HEK293 (cell line): Measurements from ENCODE around the gene ANKS6.

Experiments used
- CTCF ChIA-PET: fragments of 350-600 bp; formaldehyde crosslinking; extraction: SDS; loops from one replicate; lab custom pipeline; 2021; ENCODE audit warnings: antibody characterized with exemption; lab: Yijun Ruan, JAX
- POLR2A ChIA-PET: fragments of 300-600 bp; formaldehyde crosslinking; extraction: SDS; loops from one replicate; lab custom pipeline; 2020; ENCODE audit warnings: antibody characterized with exemption, inconsistent platforms; lab: Yijun Ruan, JAX
- H3K27ac ChIP-seq: fragments of 200-500 bp; sonication (Bioruptor generic); 2 replicates; pipeline ENCODE4 v1.5.1; 2014; ENCODE audit warnings: low read depth, low read length, control low read depth, inconsistent platforms; ENCODE audit errors: extremely low read depth
- H3K36me3 ChIP-seq, 2 experiments: fragments of 200-500 bp in 1 of 2; sonication (Bioruptor generic) in 1 of 2; 1 replicate in 1 of 2; 2 replicates in 1 of 2; pipeline ENCODE4 v1.5.1; 2014 to 2017; ENCODE audit warnings: inconsistent platforms in 2 of 2, low read length in 2 of 2; ENCODE audit not compliant: control insufficient read depth in 2 of 2, insufficient read depth in 1 of 2
- H3K4me1 ChIP-seq: fragments of 200-500 bp; sonication (Bioruptor generic); 2 replicates; pipeline ENCODE4 v1.5.1; 2014; ENCODE audit warnings: mild to moderate bottlenecking, low read length, inconsistent platforms; ENCODE audit not compliant: control insufficient read depth, insufficient read depth
- H3K4me3 ChIP-seq: 2 replicates; pipeline ENCODE4 v1.5.1; 2011; ENCODE audit warnings: low read depth, mild to moderate bottlenecking, control low read depth, low read length, moderate library complexity
- H3K9me3 ChIP-seq: fragments of 200-500 bp; sonication (Bioruptor generic); 2 replicates; pipeline ENCODE4 v1.5.1; 2014; ENCODE audit warnings: low read depth, low read length, inconsistent platforms; ENCODE audit not compliant: control insufficient read depth, insufficient read depth
- EGR2 ChIP-seq: fragments of 450-650 bp; formaldehyde crosslinking; IDR thresholded peaks from 2 replicates; pipeline ENCODE4 v1.5.1; 2016; ENCODE audit warnings: low read depth, missing biosample characterization, missing genetic modification characterization
- GLIS1 ChIP-seq: fragments of 450-650 bp; formaldehyde crosslinking; IDR thresholded peaks from 2 replicates; pipeline ENCODE4 v1.5.1; 2016; ENCODE audit warnings: missing biosample characterization, missing genetic modification characterization
- HOXC10 ChIP-seq: sonication (generic); formaldehyde crosslinking; IDR thresholded peaks from 2 replicates; pipeline ENCODE4 v1.8.1; 2023; ENCODE audit warnings: mild to moderate bottlenecking, missing genetic modification reagents
- KLF7 ChIP-seq: fragments of 450-650 bp; formaldehyde crosslinking; IDR thresholded peaks from 2 replicates; pipeline ENCODE4 v1.5.1; 2016; ENCODE audit warnings: missing biosample characterization, missing genetic modification characterization, borderline replicate concordance
- MEIS1 ChIP-seq: sonication (generic); formaldehyde crosslinking; IDR thresholded peaks from 2 replicates; pipeline ENCODE4 v1.8.1; 2022; ENCODE audit warnings: missing genetic modification reagents, mild to moderate bottlenecking, borderline replicate concordance
- SALL2 ChIP-seq: fragments of 450-650 bp; formaldehyde crosslinking; IDR thresholded peaks from 2 replicates; pipeline ENCODE4 v1.5.0; 2017; ENCODE audit warnings: missing biosample characterization, mild to moderate bottlenecking, missing genetic modification characterization, borderline replicate concordance
- TCF7L2 ChIP-seq: IDR thresholded peaks from 2 replicates; pipeline ENCODE4 v1.6.1; 2011; ENCODE audit warnings: low read depth, mild to moderate bottlenecking, inconsistent platforms, low read length, moderate library complexity, borderline replicate concordance
- ZBTB26 ChIP-seq: fragments of 450-650 bp; formaldehyde crosslinking; optimal IDR thresholded peaks from 2 replicates; pipeline ENCODE3; 2016; ENCODE audit warnings: missing biosample characterization, mild to moderate bottlenecking, missing genetic modification characterization
- ZBTB44 ChIP-seq: fragments of 450-650 bp; IDR thresholded peaks from 2 replicates; pipeline ENCODE4 v1.5.1; 2018; ENCODE audit warnings: missing biosample characterization, mild to moderate bottlenecking, missing genetic modification characterization
- ZNF112 ChIP-seq: fragments of 450-650 bp; formaldehyde crosslinking; IDR thresholded peaks from 2 replicates; pipeline ENCODE4 v1.5.0; 2017; ENCODE audit warnings: missing biosample characterization, missing genetic modification characterization
- ZNF121 ChIP-seq: fragments of 450-650 bp; formaldehyde crosslinking; IDR thresholded peaks from 2 replicates; pipeline ENCODE4 v1.5.1; 2016; ENCODE audit warnings: missing biosample characterization, missing genetic modification characterization
- ZNF146 ChIP-seq: fragments of 450-650 bp; formaldehyde crosslinking; IDR thresholded peaks from 2 replicates; pipeline ENCODE4 v1.5.1; 2016; ENCODE audit warnings: missing biosample characterization, missing genetic modification characterization
- ZNF175 ChIP-seq: fragments of 450-650 bp; formaldehyde crosslinking; IDR thresholded peaks from 2 replicates; pipeline ENCODE4 v1.5.1; 2016; ENCODE audit warnings: missing biosample characterization, missing genetic modification characterization
- ZNF239 ChIP-seq: fragments of 450-650 bp; formaldehyde crosslinking; IDR thresholded peaks from 2 replicates; pipeline ENCODE4 v1.5.1; 2016; ENCODE audit warnings: missing biosample characterization, missing genetic modification characterization
- ZNF394 ChIP-seq: fragments of 450-650 bp; formaldehyde crosslinking; IDR thresholded peaks from 2 replicates; pipeline ENCODE4 v1.5.1; 2016; ENCODE audit warnings: missing biosample characterization, missing genetic modification characterization, mild to moderate bottlenecking, moderate library complexity, borderline replicate concordance
- ZNF398 ChIP-seq: fragments of 450-650 bp; formaldehyde crosslinking; IDR thresholded peaks from 2 replicates; pipeline ENCODE4 v1.5.1; 2017; ENCODE audit warnings: missing biosample characterization, missing genetic modification characterization
- ZNF404 ChIP-seq: fragments of 450-650 bp; formaldehyde crosslinking; IDR thresholded peaks from 2 replicates; pipeline ENCODE4 v1.5.1; 2017; ENCODE audit warnings: missing biosample characterization, missing genetic modification characterization
- ZNF549 ChIP-seq: fragments of 450-650 bp; IDR thresholded peaks from 2 replicates; pipeline ENCODE4 v1.5.1; 2018; ENCODE audit warnings: missing biosample characterization, missing genetic modification characterization, mild to moderate bottlenecking, inconsistent platforms, moderate library complexity
- ZNF555 ChIP-seq: fragments of 450-650 bp; formaldehyde crosslinking; conservative IDR thresholded peaks from 2 replicates; pipeline ENCODE4 v1.5.1; 2017; ENCODE audit warnings: missing biosample characterization, mild to moderate bottlenecking, missing genetic modification characterization, inconsistent platforms
- ZNF654 ChIP-seq: fragments of 450-650 bp; formaldehyde crosslinking; IDR thresholded peaks from 2 replicates; pipeline ENCODE4 v1.5.1; 2016; ENCODE audit warnings: low read depth, missing biosample characterization, missing genetic modification characterization
- ZNF670 ChIP-seq: fragments of 450-650 bp; formaldehyde crosslinking; IDR thresholded peaks from 2 replicates; pipeline ENCODE4 v1.5.1; 2016; ENCODE audit warnings: missing biosample characterization, missing genetic modification characterization, low read depth
- ZNF692 ChIP-seq: fragments of 450-650 bp; formaldehyde crosslinking; IDR thresholded peaks from 2 replicates; pipeline ENCODE4 v1.5.1; 2016; ENCODE audit warnings: missing biosample characterization, missing genetic modification characterization
- ZNF776 ChIP-seq: fragments of 450-650 bp; formaldehyde crosslinking; IDR thresholded peaks from 2 replicates; pipeline ENCODE4 v1.5.0; 2017; ENCODE audit warnings: missing biosample characterization, missing genetic modification characterization, borderline replicate concordance
- ZNF830 ChIP-seq: fragments of 450-650 bp; IDR thresholded peaks from 2 replicates; pipeline ENCODE4 v1.5.0; 2018; ENCODE audit warnings: missing biosample characterization, missing genetic modification characterization, low read depth, mild to moderate bottlenecking, moderate library complexity

ANKS6 gene

GRCh38 chr9:98807070-98807813 lies 10.9 kb upstream of the ANKS6 start, which contains the start of gene GALNT12 (continued):
- TF ChIP-seq ZNF692 (tag by site-specific recombination) (no peak; the same call in 1 of the 2 replicates), ZBTB26 (tag by site-specific recombination) (no peak), ZNF670 (tag by site-specific recombination) (no peak), ZNF398 (tag by site-specific recombination) (no peak)

- Histone ChIP-seq H3K27ac (no peak overlapping the region), H3K4me1 (no peaks in the 10 kb centered on the region)
- POLR2A ChIA-PET: interaction anchor here (0.5 to 2.3 kb wide), 2 partner anchors 9 to 15 kb away, joined by 3 to 5 read pairs; no protein-coding TSS in a partner anchor
- TF ChIP-seq ZNF549 (peak; percentile 91), ZNF394 (tag by site-specific recombination) (no peak), ZNF654 (tag by site-specific recombination) (peak; percentile 51), TCF7L2 (no peak), ZNF776 (tag by site-specific recombination) (no peak)
- TF ChIP-seq, all 188 proteins: peak for 2
- CTCF ChIA-PET: interaction anchor here (0.6 to 3.4 kb wide), 19 partner anchors 8 to 1203 kb away, joined by 3 to 23 read pairs (median 5); no protein-coding TSS in a partner anchor
- no peaks in the 10 kb centered on the region for H3K9me3 ChIP-seq
- H3K4me3 ChIP-seq: no peak overlapping the region
- H3K36me3 ChIP-seq: no peaks in the 10 kb centered on the region
Measured at GRCh38 chr9:98806394-98807035, 10.2 kb upstream of the ANKS6 start.

GRCh38 chr9:98805506-98806272 lies 9.3 kb upstream of the ANKS6 start:
- ChIA-PET POLR2A (no interaction called here), CTCF (interaction anchor here (0.6 to 3.4 kb wide), 16 partner anchors 9 to 1204 kb away, joined by 3 to 23 read pairs (median 5); no protein-coding TSS in a partner anchor)
- Histone ChIP-seq H3K27ac (no peak overlapping the region), H3K4me1 (no peaks in the 10 kb centered on the region), H3K36me3 (no peaks in the 10 kb centered on the region), H3K4me3 (no peak overlapping the region), H3K9me3 (no peaks in the 10 kb centered on the region)
- TF ChIP-seq ZNF830 (tag by site-specific recombination): no peak
- TF ChIP-seq ZNF404: no peak
- TF ChIP-seq ZNF112: no peak
- TF ChIP-seq GLIS1 (tag by site-specific recombination): no peak
- no peak for TF ChIP-seq ZNF146 (tag by site-specific recombination)
- TF ChIP-seq KLF7 (tag by site-specific recombination): no peak
- TF ChIP-seq MEIS1: no peak
- TF ChIP-seq ZNF555: no peak
- no peak for TF ChIP-seq HOXC10
- no peak for TF ChIP-seq ZNF121 (tag by site-specific recombination)
- no peak for TF ChIP-seq ZNF175
- no peak for TF ChIP-seq SALL2
- 0 out of 2 replicates have a peak, but pooled peaks have one; percentile 34 for TF ChIP-seq EGR2 (tag by site-specific recombination)
- no peak for TF ChIP-seq ZBTB44
- no peak for TF ChIP-seq ZNF239 (tag by site-specific recombination)
